Erythroblast (primary cell): ENCODE results near the gene GALNT11.

ENCODE experiments used
- GATA1 ChIP-seq: IDR thresholded peaks from 2 replicates; pipeline ENCODE4 v1.6.1; 2011; ENCODE audit warnings: low read depth, mild to moderate bottlenecking, control low read depth, low read length, moderate library complexity
- POLR2A ChIP-seq: IDR thresholded peaks from 2 replicates; pipeline ENCODE4 v1.6.1; 2011; ENCODE audit warnings: mild to moderate bottlenecking, low read length

DNA sequence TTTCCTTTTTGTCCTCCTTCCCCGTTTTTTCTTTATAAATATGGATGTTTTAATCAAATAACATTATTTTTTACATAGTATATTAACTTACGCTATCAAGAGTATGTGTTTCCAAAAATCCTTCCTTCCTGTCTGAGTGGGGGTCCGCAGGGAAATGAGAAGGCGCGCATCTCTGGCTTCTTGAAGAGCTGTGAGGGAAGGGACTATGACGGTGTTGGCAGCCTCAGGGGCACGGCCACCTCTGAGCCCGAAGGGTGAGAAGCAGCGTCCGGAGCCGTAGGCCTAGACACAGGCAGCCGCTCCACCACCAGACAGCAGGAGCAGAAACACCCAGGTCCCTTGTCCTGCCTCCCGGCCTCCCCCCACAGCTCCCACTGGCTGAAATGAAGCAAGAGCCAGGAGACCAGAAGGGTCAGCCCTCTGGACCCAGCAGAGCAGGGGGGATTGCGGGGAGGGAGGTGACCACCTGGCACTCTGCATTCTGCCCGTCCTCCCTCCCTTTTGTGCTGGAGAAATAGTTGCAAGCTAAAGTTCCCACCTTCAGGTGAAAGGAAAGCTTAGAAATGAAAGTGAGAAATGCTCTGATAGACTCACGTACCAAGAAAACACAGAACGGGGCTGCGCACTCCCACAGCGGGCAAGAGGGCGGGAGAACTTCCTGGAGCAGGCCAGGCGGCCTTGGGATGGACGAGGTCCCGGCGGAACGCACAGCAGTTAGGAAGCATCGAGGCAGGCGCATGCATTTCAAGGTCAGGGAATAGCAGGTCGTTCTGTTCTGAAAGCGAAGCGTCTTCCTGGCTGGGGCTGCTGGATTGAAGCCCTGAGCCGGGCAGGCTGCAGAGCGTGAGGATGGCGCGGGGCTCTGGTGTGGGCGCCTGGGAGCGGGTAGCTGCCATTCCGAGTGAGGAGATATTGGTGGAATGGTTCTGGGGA lies 105.5 kb downstream of the GALNT11 start:
- TF ChIP-seq POLR2A (no peak), GATA1 (no peak)
